Retinal pigment epithelial cell (primary cell): ENCODE results near the gene PTPRN2.

ENCODE experiments used
- DNase-seq: peaks from one replicate; pipeline ENCODE4 v3.0.0-alpha.2; 2010; ENCODE audit warnings: low read depth
- H3K4me3 ChIP-seq: 2 replicates; pipeline ENCODE4 v1.5.1; 2011; ENCODE audit warnings: mild to moderate bottlenecking, low read length, control low read depth, moderate library complexity
- TF ChIP-seq, protein P1 (sequence below): conservative IDR thresholded peaks from 2 replicates; pipeline ENCODE4 v1.5.1; 2011; ENCODE audit warnings: low read depth, low read length, control low read depth, inconsistent platforms

PTPRN2 gene

DNA sequence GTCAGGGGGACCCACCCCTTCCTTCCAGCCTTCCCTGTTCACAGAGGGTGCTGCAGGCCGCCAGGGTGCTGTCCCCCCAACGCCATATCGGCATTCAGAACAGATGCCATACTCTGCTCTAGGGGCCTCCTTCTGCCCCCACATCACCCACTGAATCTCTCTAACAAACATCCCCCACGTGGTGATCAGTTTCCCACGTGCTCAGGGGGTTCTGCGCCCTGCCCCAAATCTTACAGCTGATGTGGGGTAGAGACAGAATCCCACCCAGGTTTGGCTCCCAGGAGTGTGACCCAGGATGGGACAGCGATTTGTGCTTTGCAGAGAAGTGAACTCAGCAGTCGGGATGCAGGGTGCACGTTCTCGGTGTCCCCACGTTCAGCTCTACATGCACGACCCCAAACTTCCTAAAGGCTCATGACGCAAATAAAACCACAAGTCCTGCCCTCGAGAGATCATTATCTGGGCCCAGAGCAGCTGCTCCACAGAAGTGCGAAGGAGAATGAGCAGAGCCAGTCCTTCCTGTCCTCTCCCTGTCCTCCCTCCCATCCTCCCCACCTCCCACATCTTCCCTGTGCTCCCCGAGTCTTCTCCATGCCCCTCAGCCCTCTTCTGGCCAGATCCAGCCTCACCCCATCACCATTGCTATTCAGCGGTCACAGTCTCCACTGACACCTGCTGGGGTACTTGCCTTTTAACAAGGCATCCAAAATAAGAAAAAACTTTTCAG is 827.5 kb downstream of the PTPRN2 start:
- H3K4me3 ChIP-seq = no peak overlapping the region
- TF ChIP-seq, protein P1, sequence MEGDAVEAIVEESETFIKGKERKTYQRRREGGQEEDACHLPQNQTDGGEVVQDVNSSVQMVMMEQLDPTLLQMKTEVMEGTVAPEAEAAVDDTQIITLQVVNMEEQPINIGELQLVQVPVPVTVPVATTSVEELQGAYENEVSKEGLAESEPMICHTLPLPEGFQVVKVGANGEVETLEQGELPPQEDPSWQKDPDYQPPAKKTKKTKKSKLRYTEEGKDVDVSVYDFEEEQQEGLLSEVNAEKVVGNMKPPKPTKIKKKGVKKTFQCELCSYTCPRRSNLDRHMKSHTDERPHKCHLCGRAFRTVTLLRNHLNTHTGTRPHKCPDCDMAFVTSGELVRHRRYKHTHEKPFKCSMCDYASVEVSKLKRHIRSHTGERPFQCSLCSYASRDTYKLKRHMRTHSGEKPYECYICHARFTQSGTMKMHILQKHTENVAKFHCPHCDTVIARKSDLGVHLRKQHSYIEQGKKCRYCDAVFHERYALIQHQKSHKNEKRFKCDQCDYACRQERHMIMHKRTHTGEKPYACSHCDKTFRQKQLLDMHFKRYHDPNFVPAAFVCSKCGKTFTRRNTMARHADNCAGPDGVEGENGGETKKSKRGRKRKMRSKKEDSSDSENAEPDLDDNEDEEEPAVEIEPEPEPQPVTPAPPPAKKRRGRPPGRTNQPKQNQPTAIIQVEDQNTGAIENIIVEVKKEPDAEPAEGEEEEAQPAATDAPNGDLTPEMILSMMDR = no peak
- DNase-seq = no peak

DNA sequence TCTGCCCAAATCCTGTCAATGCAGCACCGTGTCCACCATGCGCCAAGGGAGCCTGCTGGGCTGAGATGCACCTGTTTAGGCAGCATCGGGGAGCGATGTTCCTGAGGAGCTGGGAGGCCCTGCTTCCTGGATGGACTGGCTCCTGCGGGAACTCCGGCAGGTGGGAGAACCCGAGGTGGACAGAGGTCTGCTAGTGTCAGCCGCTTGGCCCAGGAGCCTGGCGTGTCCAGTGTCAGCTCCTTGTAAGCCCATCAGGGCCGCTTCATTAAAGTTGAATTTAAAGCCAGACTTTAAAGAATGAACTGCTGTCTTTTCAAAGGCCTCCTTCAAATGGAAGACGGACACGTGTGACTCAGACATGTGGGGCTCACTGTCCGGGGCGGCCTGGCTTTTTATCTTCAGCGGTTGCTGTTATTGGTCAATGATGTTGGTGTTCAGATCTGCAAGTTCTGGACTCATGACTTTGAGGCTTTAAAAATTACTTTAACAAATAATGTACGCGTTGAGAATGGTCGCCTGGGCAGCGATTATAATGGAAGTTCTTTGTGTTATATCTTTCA is 828.3 kb downstream of the PTPRN2 start:
- TF ChIP-seq, protein P1 = no peak
- no peak overlapping the region for H3K4me3 ChIP-seq
- no peak for DNase-seq

DNA sequence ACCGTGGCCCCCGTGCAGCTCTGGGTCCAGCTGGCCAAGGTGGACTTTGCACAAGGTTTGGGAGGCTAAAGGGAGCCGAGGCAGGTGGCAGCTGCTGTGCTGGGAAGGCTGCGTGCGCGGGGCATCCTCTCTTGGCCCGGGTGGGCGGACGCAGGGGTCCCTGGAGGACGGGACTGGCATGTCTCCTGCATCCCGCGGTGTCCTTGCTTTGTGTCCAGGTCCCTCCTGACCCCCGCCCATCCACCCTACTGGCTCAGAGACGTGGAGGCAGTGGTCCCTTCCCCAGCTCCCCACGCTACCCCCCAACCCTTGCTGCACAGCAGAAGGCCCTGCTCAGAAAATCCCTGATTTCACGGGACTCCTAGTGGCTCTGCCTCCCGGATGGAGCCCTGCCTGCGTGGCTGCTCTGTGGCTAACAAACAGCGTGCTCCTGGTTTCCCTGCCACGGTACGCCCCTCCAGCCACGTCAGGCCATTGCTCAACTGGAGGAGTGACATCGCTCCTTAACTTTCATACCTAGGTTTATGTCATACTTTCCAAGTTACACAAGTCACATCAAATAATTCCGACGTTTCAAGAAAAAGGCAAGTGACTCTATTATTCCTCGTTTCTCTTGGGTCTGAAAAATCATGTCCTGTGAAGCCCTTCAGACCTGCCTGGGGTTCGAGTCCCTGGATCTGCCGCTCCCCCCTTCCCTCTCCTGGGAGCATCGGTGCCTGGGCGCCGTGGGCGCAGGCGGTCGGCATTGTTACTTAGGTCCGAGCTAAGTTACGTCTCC is 829.0 kb downstream of the PTPRN2 start:
- no peak for DNase-seq
- H3K4me3 ChIP-seq = no peak overlapping the region
- TF ChIP-seq, protein P1 = no peak

DNA sequence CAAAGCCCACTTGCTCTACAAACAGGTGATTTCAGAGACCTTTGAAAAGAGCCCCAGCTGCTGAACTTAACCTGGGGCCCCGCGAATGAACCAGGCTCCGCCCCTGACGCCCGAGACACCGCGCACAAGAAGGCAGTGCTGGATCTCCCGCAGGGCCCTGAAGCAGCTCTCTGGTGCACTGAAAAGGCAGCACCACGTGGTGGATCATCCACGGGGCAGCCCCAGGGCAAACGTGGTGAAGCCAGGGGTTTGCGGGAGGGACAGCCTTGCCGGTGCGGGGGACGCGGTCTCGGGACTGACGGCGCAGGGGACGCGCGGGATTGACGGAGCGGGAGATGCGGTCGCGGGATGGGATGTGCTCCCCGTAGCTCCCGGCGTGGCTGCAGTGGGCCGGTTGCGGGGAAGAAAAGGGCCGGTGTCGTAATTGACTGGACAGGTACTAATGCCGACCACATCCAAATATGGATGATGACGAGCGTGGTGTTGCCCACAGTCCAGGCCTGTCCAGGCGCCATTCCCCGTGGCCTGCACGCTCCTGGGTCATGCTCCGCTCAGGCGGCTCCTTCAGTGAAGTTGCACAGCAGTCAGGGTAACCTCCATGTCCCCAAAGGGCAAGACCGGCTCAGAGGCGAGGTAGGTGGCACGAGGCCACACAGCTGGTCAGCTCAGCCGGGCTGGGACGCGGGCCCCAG is 829.7 kb downstream of the PTPRN2 start:
- TF ChIP-seq, protein P1 = no peak
- DNase-seq = no peak

DNA sequence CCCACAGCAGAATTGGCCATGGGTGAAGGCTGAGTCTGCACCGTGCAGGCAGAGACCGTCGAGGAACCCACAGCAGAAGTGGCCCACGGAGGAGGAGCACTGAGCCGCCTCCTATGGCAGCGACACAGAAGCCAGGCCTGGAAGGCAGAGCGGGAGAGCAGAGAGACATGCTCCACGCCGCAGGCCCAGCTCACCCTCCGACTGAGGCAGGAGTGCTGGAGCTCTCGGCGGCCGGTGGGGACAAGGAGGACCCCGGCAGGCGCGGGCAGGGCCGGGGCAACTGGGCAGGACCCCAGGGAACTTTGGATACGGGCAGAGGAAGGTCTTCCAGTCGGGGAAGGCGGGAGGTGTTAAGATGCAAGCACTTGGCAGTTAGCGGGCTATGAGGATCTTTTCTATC is 830.4 kb downstream of the PTPRN2 start:
- DNase-seq = no peak
- TF ChIP-seq, protein P1 = no peak
- H3K4me3 ChIP-seq = no peak overlapping the region

More for the DNA sequence above, 829.7 kb downstream of the PTPRN2 start:
- H3K4me3 ChIP-seq = no peak overlapping the region

DNA sequence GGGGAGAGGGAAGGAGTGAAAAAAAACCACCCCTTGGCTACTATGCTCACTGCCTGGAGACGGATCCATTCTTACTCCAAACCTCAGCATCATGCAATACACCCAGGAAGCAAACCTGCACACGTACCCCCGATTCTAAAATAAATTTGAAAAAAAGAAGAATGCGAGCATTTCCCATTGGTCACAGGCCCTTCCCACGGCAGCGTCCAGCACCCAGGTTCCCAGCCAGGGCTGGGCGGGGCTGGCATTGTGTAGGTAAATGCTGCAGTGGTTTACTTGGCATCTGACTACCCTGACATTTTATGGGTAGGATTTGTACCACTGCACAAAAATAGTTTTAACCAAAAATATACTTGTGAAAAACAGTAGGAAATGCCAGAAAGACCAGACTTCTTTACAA is 831.9 kb downstream of the PTPRN2 start:
- H3K4me3 ChIP-seq = no peak overlapping the region
- DNase-seq = no peak
- TF ChIP-seq, protein P1 = no peak
